GM21515 (cell line): ENCODE measurements around the gene ENTPD3.

Experiments used
- ATAC-seq: cut with Tn5 transposase; IDR thresholded peaks from one replicate; pipeline ENCODE4 v1.9.1; 2021; ENCODE audit not compliant: unreplicated experiment

The ENTPD3 gene

GRCh38 chr3:40387001-40387894 is at the start of gene ENTPD3:
ENTPD3 (plus strand) TSS chr3:40387184; CDS start chr3:40388058, 874 bp downstream.
- ATAC-seq = no peak

GRCh38 chr3:40339871-40340270 is 47.1 kb upstream of the ENTPD3 start:
- ATAC-seq = no peak

GRCh38 chr3:40340541-40341170 is 46.3 kb upstream of the ENTPD3 start:
- no peak for ATAC-seq

GRCh38 chr3:40341671-40342070 is 45.3 kb upstream of the ENTPD3 start:
- ATAC-seq = no peak

GRCh38 chr3:40350529-40350928 is 36.5 kb upstream of the ENTPD3 start:
- no peak for ATAC-seq

GRCh38 chr3:40355410-40355809 is 31.6 kb upstream of the ENTPD3 start:
- no peak for ATAC-seq

GRCh38 chr3:40358454-40358853 is 28.5 kb upstream of the ENTPD3 start:
- ATAC-seq = no peak

- ATAC-seq = no peak
Observed at GRCh38 chr3:40363674-40364073, 23.3 kb upstream of the ENTPD3 start.

- ATAC-seq = no peak
Observed at GRCh38 chr3:40366203-40367162, 20.5 kb upstream of the ENTPD3 start.

- no peak for ATAC-seq
Observed at GRCh38 chr3:40369716-40370115, 17.3 kb upstream of the ENTPD3 start.

GRCh38 chr3:40377822-40378221 is 9.2 kb upstream of the ENTPD3 start:
- ATAC-seq = no peak

- ATAC-seq = no peak
Observed at GRCh38 chr3:40379674-40380306, 7.2 kb upstream of the ENTPD3 start.

GRCh38 chr3:40381904-40382616 is 4.9 kb upstream of the ENTPD3 start:
- ATAC-seq = no peak

GRCh38 chr3:40382617-40382979 is 4.4 kb upstream of the ENTPD3 start:
- ATAC-seq = no peak

- no peak for ATAC-seq
Observed at GRCh38 chr3:40386213-40386612, 771 bp upstream of the ENTPD3 start.

- no peak for ATAC-seq
Observed at GRCh38 chr3:40387895-40388254, 891 bp downstream of the ENTPD3 start.

- ATAC-seq = no peak
Observed at GRCh38 chr3:40396406-40396805, 9.4 kb downstream of the ENTPD3 start.

- ATAC-seq = no peak
Observed at GRCh38 chr3:40397129-40397528, 10.1 kb downstream of the ENTPD3 start.

- no peak for ATAC-seq
Observed at GRCh38 chr3:40397912-40398311, 10.9 kb downstream of the ENTPD3 start.

- no peak for ATAC-seq
Observed at GRCh38 chr3:40398346-40398745, 11.4 kb downstream of the ENTPD3 start.
